Small intestine (tissue), 7 donors: ENCODE data around the gene CCDC71. TPM values are rescaled to one million over a fixed set of nuclear protein-coding genes. Genes with fewer than 3 reads are reported as not detected.
A peak's percentile ranks its signal among the peaks of the same experiment; 100 is the strongest.

Experiments
- DNase-seq, 2 donors: peaks; one replicate each; pipeline versions ENCODE4 v3.0.0 to v3.0.0-alpha.2; 2013
- FAIRE-seq: peaks from 2 replicates; lab custom pipeline; 2012; peaks lifted over from hg19 to GRCh38; lab: Jason Lieb, UNC
- H3K27ac ChIP-seq, 3 donors: one replicate each; pipeline ENCODE4 v1.5.1; 2013; ENCODE audit warnings: low read length in 2 of 3, mild to moderate bottlenecking in 2 of 3, control low read depth in 1 of 3, inconsistent platforms in 1 of 3, low read depth in 1 of 3, moderate library complexity in 1 of 3
- H3K27me3 ChIP-seq, 3 donors: one replicate each; pipeline ENCODE4 v1.6.1; 2013; ENCODE audit warnings: low read length in 3 of 3, inconsistent platforms in 1 of 3; ENCODE audit not compliant: control insufficient read depth in 3 of 3, insufficient read depth in 3 of 3
- H3K36me3 ChIP-seq, 3 donors: one replicate each; pipeline ENCODE4 v1.6.1; 2013; ENCODE audit warnings: low read length in 3 of 3, inconsistent platforms in 1 of 3, low read depth in 1 of 3, mild to moderate bottlenecking in 1 of 3, moderate library complexity in 1 of 3; ENCODE audit not compliant: control insufficient read depth in 3 of 3, insufficient read depth in 2 of 3
- H3K4me1 ChIP-seq, 3 donors: one replicate each; pipeline ENCODE4 v1.6.1; 2013; ENCODE audit warnings: low read length in 2 of 3, inconsistent platforms in 1 of 3, low read depth in 1 of 3, mild to moderate bottlenecking in 1 of 3, moderate library complexity in 1 of 3; ENCODE audit not compliant: control insufficient read depth in 3 of 3, insufficient read depth in 2 of 3
- H3K4me3 ChIP-seq, 3 donors: one replicate each; pipeline ENCODE4 v1.5.1; 2013; ENCODE audit warnings: low read length in 3 of 3, control low read depth in 1 of 3, inconsistent platforms in 1 of 3, low read depth in 1 of 3, mild to moderate bottlenecking in 1 of 3, moderate library complexity in 1 of 3
- H3K9me3 ChIP-seq, 2 donors: one replicate each; pipeline ENCODE4 v1.6.1; 2013; ENCODE audit warnings: low read depth in 1 of 2, low read length in 1 of 2; ENCODE audit not compliant: control insufficient read depth in 2 of 2, insufficient read depth in 1 of 2
- WGBS, 3 donors: extraction: QIAGEN DNeasy Blood & Tissue Kit; methylation state at CpG; one replicate each; pipeline ENCODE4 v1.1.7; 2013; 5-methylcytosine and 5-hydroxymethylcytosine counted together
- polyA plus RNA-seq, 4 donors: library from polyadenylated mRNA; stranded (reverse) in 3 of 4; unstranded in 1 of 4; fragments of 200-250 nt in 3 of 4; fragments of 120-200 nt in 1 of 4; gene quantifications; one replicate each; pipeline versions ENCODE4 v1.2.1 to v1.2.3, GENCODE V29; 2013
- donor health status: healthy with polysubstance abuse.
- donor health status: control.
- donor health status: control.
- donor health status: Bipolar disorder and iron deficiency.
- donor health status: healthy.

CCDC71 gene
- polyA plus RNA-seq, 4 donors, result 13.0 to 24.2 (median 17.9) TPM

DNA sequence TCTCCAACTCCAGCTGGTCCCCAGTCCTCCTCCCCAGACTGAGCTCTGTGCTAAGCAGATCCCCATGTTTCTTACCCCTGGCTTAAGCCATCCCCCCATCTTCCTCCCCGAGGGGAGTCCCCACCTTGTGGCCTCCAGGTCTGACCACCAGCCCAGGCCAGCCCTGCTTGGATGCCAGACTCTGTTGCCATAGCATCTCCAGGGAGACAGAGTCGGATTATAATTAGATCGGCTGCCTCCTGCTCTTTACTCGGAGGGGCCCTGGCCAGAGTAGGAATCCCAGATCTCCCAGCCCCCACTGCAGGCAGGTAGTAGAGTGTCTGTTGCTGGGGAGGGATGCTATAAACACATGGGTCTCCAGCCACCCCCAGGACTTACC is 7.7 kb upstream of the CCDC71 start:
- no peak for DNase-seq

DNA sequence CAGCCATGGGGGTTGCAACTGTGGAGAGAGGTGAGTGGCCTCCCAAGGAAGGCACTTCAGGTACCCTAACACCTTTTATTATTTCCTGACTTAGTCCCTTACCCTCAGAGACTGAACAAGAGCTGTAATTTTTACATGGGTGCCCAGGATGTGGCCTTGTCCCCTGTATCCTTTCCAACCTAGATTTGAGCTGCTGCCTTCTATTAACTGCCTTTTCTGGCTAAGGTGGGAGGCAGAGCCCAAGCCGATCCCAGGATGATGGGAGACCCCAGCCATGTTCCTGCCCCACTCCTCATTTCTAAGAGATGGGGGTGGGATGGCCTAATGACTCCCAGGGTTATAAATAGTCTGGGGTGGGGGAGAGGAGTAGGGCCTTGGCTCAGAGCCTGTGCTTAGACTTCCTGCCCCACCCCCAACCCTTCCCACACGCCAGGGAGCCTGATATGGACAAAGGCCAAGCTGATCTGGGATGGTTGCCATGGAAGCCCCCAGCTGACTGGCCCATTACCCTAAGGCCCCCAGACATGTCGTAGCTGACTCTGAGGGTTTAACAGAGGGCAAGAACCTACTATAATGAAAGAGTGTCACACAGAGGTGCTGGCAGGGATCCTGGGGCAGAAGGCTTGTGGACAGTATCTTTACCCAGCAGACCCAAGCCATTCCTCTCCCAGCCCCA is 7.1 kb upstream of the CCDC71 start:
- no peaks in the 10 kb centered on the region for H3K27me3 ChIP-seq
- H3K4me3 ChIP-seq, result peak overlapping the region in 1 of 3 donors; percentile 97
- peaks cover 0 to 55% (median 0%) of the 10 kb centered on the region in 3 donors for H3K36me3 ChIP-seq
- WGBS, 3 donors, result 28 to 37% (median 29%) methylated on average over 3 of the region's 3 CpGs
- DNase-seq, result peak; percentile 34 to 94
- H3K27ac ChIP-seq, result peak overlapping the region in 2 of 3 donors; percentile 46 to 95
- H3K9me3 ChIP-seq, result no peaks in the 10 kb centered on the region
- FAIRE-seq, result no peak
- peaks cover 0 to 46% (median 6%) of the 10 kb centered on the region in 3 donors for H3K4me1 ChIP-seq

More for the DNA sequence above, 7.7 kb upstream of the CCDC71 start:
- FAIRE-seq, result no peak
- Histone ChIP-seq H3K27ac (peak overlapping the region in 2 of 3 donors; percentile 46 to 95), H3K9me3 (no peaks in the 10 kb centered on the region), H3K36me3 (peaks cover 0 to 57% (median 0%) of the 10 kb centered on the region in 3 donors), H3K4me3 (peak overlapping the region in 1 of 3 donors; percentile 27), H3K4me1 (peaks cover 0 to 46% (median 6%) of the 10 kb centered on the region in 3 donors), H3K27me3 (no peaks in the 10 kb centered on the region)
- WGBS, 3 donors, result 36 to 54% (median 43%) methylated on average over 4 of the region's 4 CpGs

DNA sequence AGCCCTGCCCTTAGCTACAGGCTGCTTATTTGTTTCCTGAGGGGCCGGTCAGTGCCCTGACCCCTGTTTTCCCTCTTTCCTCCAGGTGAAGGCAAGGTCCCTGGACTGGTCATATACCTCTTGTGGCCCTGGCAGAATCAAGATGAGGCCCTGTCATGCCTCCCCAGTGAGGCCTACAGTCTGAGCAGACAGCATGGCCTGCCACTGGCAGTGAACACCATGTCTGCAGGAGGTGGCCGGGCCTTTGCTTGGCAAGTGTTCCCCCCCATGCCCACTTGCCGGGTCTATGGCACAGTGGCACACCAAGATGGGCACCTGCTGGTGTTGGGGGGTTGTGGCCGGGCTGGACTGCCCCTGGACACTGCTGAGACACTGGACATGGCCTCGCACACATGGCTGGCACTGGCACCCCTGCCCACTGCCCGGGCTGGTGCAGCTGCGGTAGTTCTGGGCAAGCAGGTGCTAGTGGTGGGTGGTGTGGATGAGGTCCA is 6.5 kb upstream of the CCDC71 start:
- H3K4me1 ChIP-seq, result peaks cover 0 to 46% (median 6%) of the 10 kb centered on the region in 3 donors
- no peaks in the 10 kb centered on the region for H3K9me3 ChIP-seq
- FAIRE-seq (no peak), DNase-seq (peak in 1 of 2 donors; percentile 41)
- peak overlapping the region in 1 of 3 donors; percentile 97 for H3K4me3 ChIP-seq
- H3K27ac ChIP-seq, result peak overlapping the region in 2 of 3 donors; percentile 81 to 95
- WGBS, 3 donors, result 61 to 71% (median 71%) methylated on average over 7 of the region's 7 CpGs
- H3K27me3 ChIP-seq, result no peaks in the 10 kb centered on the region
- peaks cover 0 to 49% (median 0%) of the 10 kb centered on the region in 3 donors for H3K36me3 ChIP-seq

DNA sequence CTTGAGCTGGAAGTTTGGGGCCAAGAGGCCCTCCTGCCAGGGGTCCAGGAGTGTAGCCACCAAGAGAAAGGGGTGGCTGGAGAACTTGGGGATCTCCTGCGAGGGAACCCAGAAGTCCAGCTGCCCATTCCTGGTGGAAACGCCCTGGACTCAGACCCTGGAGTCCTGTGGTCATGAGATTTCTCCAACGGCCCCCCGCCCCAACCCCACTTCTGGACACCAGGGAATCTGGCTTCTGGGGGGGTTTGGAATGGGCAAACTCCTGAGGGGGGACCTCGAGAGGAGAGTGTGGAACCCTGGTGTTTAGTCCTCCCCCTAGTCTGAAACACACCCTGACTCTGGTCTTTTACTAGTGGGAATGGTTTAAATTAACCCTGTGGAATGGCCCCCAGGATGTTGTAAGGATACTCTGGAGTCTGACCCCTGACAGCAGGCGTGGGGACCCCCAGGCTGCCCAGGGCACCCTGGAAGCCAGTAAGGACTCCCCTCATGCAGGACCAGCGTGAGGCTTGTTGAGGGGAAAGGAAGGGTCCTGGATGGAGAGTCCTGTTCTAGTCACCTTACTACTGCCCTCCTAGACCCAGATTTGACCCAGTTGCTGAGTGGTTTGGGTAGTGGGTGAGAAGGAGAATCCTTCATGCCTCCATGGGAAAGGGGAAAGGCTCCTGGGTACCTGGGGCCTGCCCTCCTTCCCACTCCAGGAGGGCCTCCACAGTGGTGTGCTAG is 5.8 kb upstream of the CCDC71 start:
- 30 to 44% (median 39%) methylated on average over 7 of the region's 7 CpGs for WGBS, 3 donors
- Histone ChIP-seq H3K27ac (peak overlapping the region in 2 of 3 donors; percentile 81 to 95), H3K36me3 (peaks cover 0 to 42% (median 0%) of the 10 kb centered on the region in 3 donors), H3K9me3 (no peaks in the 10 kb centered on the region), H3K4me1 (peaks cover 0 to 50% (median 6%) of the 10 kb centered on the region in 3 donors), H3K4me3 (peak overlapping the region; percentile 38 to 97 (median 62)), H3K27me3 (no peaks in the 10 kb centered on the region)
- FAIRE-seq, result no peak
- DNase-seq, result peak in 1 of 2 donors; percentile 45

DNA sequence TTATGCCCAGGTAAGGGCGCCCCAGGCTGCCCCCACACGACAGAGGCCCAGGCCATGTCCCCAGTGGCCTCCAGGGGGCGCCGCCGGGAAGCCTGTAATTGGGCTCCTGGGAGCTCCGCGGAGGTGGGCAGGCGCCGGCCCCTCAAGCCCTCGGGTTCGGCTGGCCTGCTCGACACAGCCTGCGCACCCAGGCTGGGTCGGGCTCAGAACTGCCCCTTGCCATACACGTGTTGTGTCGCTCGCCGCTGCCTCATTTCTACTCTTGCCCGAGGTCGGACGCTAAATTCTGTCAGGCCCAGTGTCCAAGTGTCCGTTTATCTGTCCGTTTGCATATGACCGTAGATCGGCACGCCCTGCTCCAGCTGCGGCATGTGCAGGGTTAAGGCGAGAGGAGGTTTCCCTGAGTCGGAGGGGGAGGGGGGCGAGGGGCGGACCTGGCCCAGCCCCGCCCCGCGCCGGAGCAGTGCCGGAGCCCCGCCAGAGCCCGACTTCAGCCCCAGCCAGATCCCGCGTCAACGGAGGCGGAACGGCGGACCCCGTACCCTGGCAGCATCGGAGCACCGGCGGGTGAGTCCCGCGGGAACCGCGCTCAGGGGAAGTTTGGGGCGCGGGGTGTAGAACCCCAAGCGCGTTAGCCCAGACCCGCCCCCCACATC is 5.1 kb upstream of the CCDC71 start, which contains the start of gene KLHDC8B:
KLHDC8B (plus strand) TSS at position 480 of the 656 bp plus-strand sequence. CDS start 1,172 bp downstream, outside the sequence.
- 1 to 3% (median 1%) methylated on average over 47 to 57 of the region's 57 CpGs for WGBS, 3 donors
- no peak for FAIRE-seq

DNA sequence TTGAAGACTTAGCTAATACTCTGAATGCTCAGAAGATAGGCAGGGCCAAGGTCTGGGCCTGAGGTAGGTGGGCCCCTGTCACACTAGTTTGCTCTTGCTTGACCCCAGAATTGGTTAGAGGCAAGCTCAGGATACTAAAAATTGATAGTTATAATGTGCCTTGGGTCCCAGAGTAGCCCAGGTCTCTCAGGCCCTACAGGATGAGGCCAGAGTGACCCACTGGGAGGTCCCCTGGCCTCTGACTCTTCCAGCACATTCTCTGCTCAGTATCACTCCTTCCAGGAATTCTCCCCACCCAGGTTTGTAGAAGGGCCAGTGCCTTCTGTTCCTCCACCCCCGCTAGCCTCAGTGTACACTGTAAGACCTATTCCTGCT is 4.6 kb upstream of the CCDC71 start:
- Histone ChIP-seq H3K4me1 (peaks cover 0 to 58% (median 6%) of the 10 kb centered on the region in 3 donors), H3K4me3 (peak overlapping the region; percentile 38 to 97 (median 62)), H3K36me3 (peaks cover 0 to 30% (median 0%) of the 10 kb centered on the region in 3 donors), H3K9me3 (peaks cover 0 to 5% of the 10 kb centered on the region in 2 donors), H3K27me3 (no peaks in the 10 kb centered on the region), H3K27ac (peak overlapping the region in 2 of 3 donors; percentile 53 to 95)
- no peak for FAIRE-seq
- 0 to 11% (median 11%) methylated on average over 1 of the region's 1 CpG for WGBS, 3 donors
- DNase-seq, result no peak

More for the DNA sequence above, 5.1 kb upstream of the CCDC71 start, which contains the start of gene KLHDC8B:
- H3K4me3 ChIP-seq, result peak within 1 kb of the TSS; percentile 38 to 97 (median 62)
- peaks cover 0 to 35% (median 0%) of the 10 kb centered on the region in 3 donors for H3K36me3 ChIP-seq
- DNase-seq, result peak; percentile 70 to 95
- peaks cover 0 to 57% (median 6%) of the 10 kb centered on the region in 3 donors for H3K4me1 ChIP-seq
- peaks cover 0 to 5% of the 10 kb centered on the region in 2 donors for H3K9me3 ChIP-seq
- no peaks in the 10 kb centered on the region for H3K27me3 ChIP-seq
- peak within 1 kb of the TSS in 2 of 3 donors; percentile 81 to 95 for H3K27ac ChIP-seq

DNA sequence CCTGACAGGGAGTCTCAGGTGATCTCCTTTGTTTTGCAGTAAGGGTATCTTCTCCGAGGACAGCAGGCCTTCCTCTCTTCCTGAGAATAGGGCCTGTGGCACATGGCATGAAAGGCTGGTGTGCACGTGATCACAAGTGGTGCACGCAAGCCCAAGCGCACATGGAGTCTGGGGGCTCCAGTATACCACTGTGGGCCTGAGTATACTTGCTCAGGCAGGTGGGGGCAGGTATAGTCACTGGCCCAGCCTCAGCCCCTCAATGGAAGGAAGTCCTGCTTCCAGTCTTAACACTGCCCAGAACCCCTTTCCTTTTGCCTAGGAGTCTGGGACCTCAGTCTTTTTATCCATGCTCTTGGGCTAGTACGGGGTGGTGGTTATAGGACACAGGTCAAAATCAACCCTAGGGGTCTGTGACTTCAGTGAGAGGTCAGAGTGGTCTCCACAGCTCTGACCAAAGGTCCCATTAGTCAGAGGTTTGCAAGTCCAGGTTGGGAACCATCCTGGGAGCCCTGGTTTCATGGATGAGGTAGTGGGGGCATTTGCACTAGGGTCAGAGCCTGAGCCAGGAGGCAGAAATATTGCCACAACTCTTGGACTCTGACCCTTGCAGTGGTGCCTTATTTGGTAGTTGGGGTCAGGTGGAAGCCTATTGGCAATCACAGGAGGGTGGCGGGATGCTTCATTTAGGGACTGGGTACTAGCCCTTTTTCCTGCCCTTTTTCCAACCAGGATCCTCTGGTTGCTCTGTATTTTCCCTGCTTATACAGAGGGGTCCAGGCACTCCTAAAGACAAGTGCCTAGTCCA is 823 bp upstream of the CCDC71 start:
- DNase-seq, result no peak
- peaks cover 0 to 5% of the 10 kb centered on the region in 2 donors for H3K9me3 ChIP-seq
- no peak for FAIRE-seq
- H3K27me3 ChIP-seq, result no peaks in the 10 kb centered on the region
- 89 to 95% (median 91%) methylated on average over 6 of the region's 6 CpGs for WGBS, 3 donors
- peaks cover 0 to 22% (median 6%) of the 10 kb centered on the region in 3 donors for H3K36me3 ChIP-seq
- peak overlapping the region in 2 of 3 donors; percentile 67 to 85 for H3K27ac ChIP-seq
- peak overlapping the region in 2 of 3 donors; percentile 65 to 78 for H3K4me3 ChIP-seq
- peaks cover 0 to 32% (median 7%) of the 10 kb centered on the region in 3 donors for H3K4me1 ChIP-seq
